GM13977 (cell line): ENCODE measurements around the gene LPCAT4.

Experiments used
- DNase-seq: peaks from one replicate; pipeline ENCODE4 v3.0.0; 2012; ENCODE audit warnings: low spot score
- CTCF ChIP-seq: IDR thresholded peaks from 2 replicates; pipeline ENCODE4 v1.5.1; 2012; ENCODE audit warnings: mild to moderate bottlenecking, control low read depth; ENCODE audit not compliant: insufficient read depth; ENCODE audit errors: extremely low read depth, missing control alignments
- in situ Hi-C: fragments of 300-500 bp; cut with MboI; formaldehyde crosslinking; loops from one replicate; pipeline ENCODE4 v1.12.0; 2022; ENCODE audit warnings: low sequenced_read_pairs, low pct_unique_long_range_greater_than_20kb, mixed read lengths, inconsistent platforms; ENCODE audit not compliant: unreplicated experiment

Gene LPCAT4

GRCh38 chr15:34339946-34340345, 27.1 kb downstream of the LPCAT4 start:
- no peak for TF ChIP-seq CTCF
- DNase-seq, result no peak
- in situ Hi-C loops, result loop anchor here (25.0 kb wide), 1 partner anchor 253 kb away; no protein-coding TSS in a partner anchor

- TF ChIP-seq CTCF, result no peak
- DNase-seq, result no peak
- in situ Hi-C loops, result loop anchor here (25.0 kb wide), 1 partner anchor 251 kb away; no protein-coding TSS in a partner anchor
Observed at GRCh38 chr15:34338347-34338746, 28.6 kb downstream of the LPCAT4 start.

- no peak for TF ChIP-seq CTCF
- peak; percentile 90 for DNase-seq
- in situ Hi-C loops, result loop anchor here (25.0 kb wide), 1 partner anchor 250 kb away; no protein-coding TSS in a partner anchor
Observed at GRCh38 chr15:34337557-34338306, 29.3 kb downstream of the LPCAT4 start, which contains the start of gene SLC12A6. Gene SLC12A6 (minus strand): TSS chr15:34337781. CDS start chr15:34336680, 1,101 bp downstream.

- DNase-seq, result no peak
Observed at GRCh38 chr15:34336991-34337556, 29.9 kb downstream of the LPCAT4 start.

GRCh38 chr15:34336231-34336990, 30.6 kb downstream of the LPCAT4 start:
- no peak for TF ChIP-seq CTCF
- in situ Hi-C loops, result loop anchor here (25.0 kb wide), 1 partner anchor 249 kb away; no protein-coding TSS in a partner anchor
- DNase-seq, result no peak

More at GRCh38 chr15:34336991-34337556, 29.9 kb downstream of the LPCAT4 start:
- no peak for TF ChIP-seq CTCF
- in situ Hi-C loops, result loop anchor here (25.0 kb wide), 1 partner anchor 250 kb away; no protein-coding TSS in a partner anchor

- in situ Hi-C loops, result loop anchor here (25.0 kb wide), 1 partner anchor 248 kb away; no protein-coding TSS in a partner anchor
- TF ChIP-seq CTCF, result no peak
- no peak for DNase-seq
Observed at GRCh38 chr15:34335176-34336032, 31.6 kb downstream of the LPCAT4 start.
